Parathyroid adenoma (tissue), 2 donors: ENCODE data around the gene MED23.

Experiments used
- H2AFZ ChIP-seq: fragments of 300-600 bp; sonication (generic); one replicate; pipeline ENCODE4 v1.7.0; 2017; ENCODE audit warnings: antibody characterized with exemption, mild to moderate bottlenecking
- H3K27ac ChIP-seq: fragments of 300-600 bp; sonication (generic); one replicate; pipeline ENCODE4 v1.7.0; 2017
- H3K27me3 ChIP-seq: fragments of 300-600 bp; sonication (generic); one replicate; pipeline ENCODE4 v1.7.0; 2017; ENCODE audit warnings: low read length; ENCODE audit not compliant: control insufficient read depth, insufficient read depth
- H3K36me3 ChIP-seq: fragments of 300-600 bp; sonication (generic); one replicate; pipeline ENCODE4 v1.7.0; 2017; ENCODE audit warnings: low read length; ENCODE audit not compliant: control insufficient read depth, insufficient read depth
- H3K4me1 ChIP-seq: fragments of 300-600 bp; sonication (generic); one replicate; pipeline ENCODE4 v1.7.0; 2017; ENCODE audit warnings: control low read depth
- H3K4me2 ChIP-seq: fragments of 300-600 bp; sonication (generic); one replicate; pipeline ENCODE4 v1.7.0; 2017; ENCODE audit warnings: low read length
- H3K4me3 ChIP-seq: fragments of 300-600 bp; sonication (generic); one replicate; pipeline ENCODE4 v1.7.0; 2017; ENCODE audit warnings: low read depth, low read length
- H3K79me2 ChIP-seq: fragments of 300-600 bp; sonication (generic); one replicate; pipeline ENCODE4 v1.7.0; 2017; ENCODE audit warnings: control low read depth
- H3K9ac ChIP-seq: fragments of 300-600 bp; sonication (generic); one replicate; pipeline ENCODE4 v1.7.0; 2017; ENCODE audit warnings: mild to moderate bottlenecking
- H3K9me3 ChIP-seq: fragments of 300-600 bp; sonication (generic); one replicate; pipeline ENCODE4 v1.7.0; 2017; ENCODE audit warnings: low read length; ENCODE audit not compliant: control insufficient read depth
- TF ChIP-seq, protein P1 (sequence below): fragments of 300-600 bp; sonication (generic); IDR thresholded peaks from one replicate; pipeline ENCODE4 v1.7.0; 2017; ENCODE audit warnings: antibody characterized with exemption, mild to moderate bottlenecking
- donor health status: primary hyperparathyroidism.

Gene MED23

DNA sequence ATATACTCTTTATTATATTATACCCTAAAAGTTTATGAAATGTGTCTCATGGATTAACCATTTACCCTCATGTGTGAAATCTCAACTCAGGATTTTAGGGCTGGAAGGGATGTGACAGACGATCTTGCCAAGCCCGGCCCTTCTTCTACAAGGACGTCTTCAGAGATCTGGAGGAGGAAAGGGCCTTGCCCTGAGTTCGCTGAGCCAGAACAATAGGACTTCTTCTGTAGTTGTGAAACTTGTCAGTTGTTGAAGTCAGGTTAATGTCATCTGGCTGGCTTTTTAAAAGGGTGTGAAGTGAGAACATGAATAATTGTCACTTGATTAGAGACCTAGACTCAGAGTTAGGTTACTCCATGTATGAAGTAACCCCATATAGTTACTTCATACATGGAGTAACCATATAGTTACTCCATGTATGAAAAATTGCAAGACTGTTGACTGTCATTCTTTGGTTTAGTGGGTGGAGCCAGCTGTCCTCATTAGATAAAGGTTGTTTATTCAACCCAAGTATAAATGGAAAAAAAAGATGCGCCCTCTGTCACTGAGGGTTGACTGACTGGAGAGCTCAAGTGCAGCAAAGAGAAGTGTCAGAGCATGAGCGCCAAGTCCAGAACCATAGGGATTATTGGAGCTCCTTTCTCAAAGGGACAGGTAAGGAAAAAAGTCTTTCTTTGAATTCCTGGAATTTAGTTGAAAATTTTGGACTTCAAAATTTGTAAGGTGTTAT is 55.2 kb downstream of the MED23 start, which contains the start of gene ARG1:
Gene ARG1, plus strand, starts transcription at position 541 of the 730 bp plus-strand sequence. Its CDS starts 57 bp downstream, at position 598.
- Histone ChIP-seq H3K4me3 (no peak within 1 kb of the TSS), H3K27me3 (no peaks in the 10 kb centered on the region), H3K9ac (no peak within 1 kb of the TSS), H3K27ac (no peak within 1 kb of the TSS), H3K9me3 (no peaks in the 10 kb centered on the region), H3K4me2 (no peak within 1 kb of the TSS), H3K4me1 (no peaks in the 10 kb centered on the region), H3K79me2 (no peaks in the 10 kb centered on the region), H2AFZ (no peak within 1 kb of the TSS), H3K36me3 (no peaks in the 10 kb centered on the region)
- TF ChIP-seq, protein P1, sequence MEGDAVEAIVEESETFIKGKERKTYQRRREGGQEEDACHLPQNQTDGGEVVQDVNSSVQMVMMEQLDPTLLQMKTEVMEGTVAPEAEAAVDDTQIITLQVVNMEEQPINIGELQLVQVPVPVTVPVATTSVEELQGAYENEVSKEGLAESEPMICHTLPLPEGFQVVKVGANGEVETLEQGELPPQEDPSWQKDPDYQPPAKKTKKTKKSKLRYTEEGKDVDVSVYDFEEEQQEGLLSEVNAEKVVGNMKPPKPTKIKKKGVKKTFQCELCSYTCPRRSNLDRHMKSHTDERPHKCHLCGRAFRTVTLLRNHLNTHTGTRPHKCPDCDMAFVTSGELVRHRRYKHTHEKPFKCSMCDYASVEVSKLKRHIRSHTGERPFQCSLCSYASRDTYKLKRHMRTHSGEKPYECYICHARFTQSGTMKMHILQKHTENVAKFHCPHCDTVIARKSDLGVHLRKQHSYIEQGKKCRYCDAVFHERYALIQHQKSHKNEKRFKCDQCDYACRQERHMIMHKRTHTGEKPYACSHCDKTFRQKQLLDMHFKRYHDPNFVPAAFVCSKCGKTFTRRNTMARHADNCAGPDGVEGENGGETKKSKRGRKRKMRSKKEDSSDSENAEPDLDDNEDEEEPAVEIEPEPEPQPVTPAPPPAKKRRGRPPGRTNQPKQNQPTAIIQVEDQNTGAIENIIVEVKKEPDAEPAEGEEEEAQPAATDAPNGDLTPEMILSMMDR: no peak

GRCh38 chr6:131568726-131569125 is 59.3 kb downstream of the MED23 start:
- Histone ChIP-seq H3K27me3 (no peaks in the 10 kb centered on the region), H3K9me3 (no peaks in the 10 kb centered on the region), H3K4me3 (no peak overlapping the region), H3K36me3 (no peaks in the 10 kb centered on the region), H3K4me1 (no peaks in the 10 kb centered on the region), H3K79me2 (no peaks in the 10 kb centered on the region), H3K9ac (no peak overlapping the region), H3K4me2 (no peak overlapping the region), H2AFZ (no peak overlapping the region), H3K27ac (no peak overlapping the region)
- TF ChIP-seq, protein P1: no peak

- H3K36me3 ChIP-seq: no peaks in the 10 kb centered on the region
- no peaks in the 10 kb centered on the region for H3K27me3 ChIP-seq
- H3K9ac ChIP-seq: no peak overlapping the region
- H3K4me3 ChIP-seq: no peak overlapping the region
- no peak overlapping the region for H3K27ac ChIP-seq
- no peaks in the 10 kb centered on the region for H3K9me3 ChIP-seq
- H2AFZ ChIP-seq: no peak overlapping the region
- TF ChIP-seq, protein P1: no peak
- H3K4me1 ChIP-seq: no peaks in the 10 kb centered on the region
- H3K4me2 ChIP-seq: no peak overlapping the region
- H3K79me2 ChIP-seq: no peaks in the 10 kb centered on the region
These were observed 63.0 kb downstream of the MED23 start for GRCh38 chr6:131565056-131565455.

DNA sequence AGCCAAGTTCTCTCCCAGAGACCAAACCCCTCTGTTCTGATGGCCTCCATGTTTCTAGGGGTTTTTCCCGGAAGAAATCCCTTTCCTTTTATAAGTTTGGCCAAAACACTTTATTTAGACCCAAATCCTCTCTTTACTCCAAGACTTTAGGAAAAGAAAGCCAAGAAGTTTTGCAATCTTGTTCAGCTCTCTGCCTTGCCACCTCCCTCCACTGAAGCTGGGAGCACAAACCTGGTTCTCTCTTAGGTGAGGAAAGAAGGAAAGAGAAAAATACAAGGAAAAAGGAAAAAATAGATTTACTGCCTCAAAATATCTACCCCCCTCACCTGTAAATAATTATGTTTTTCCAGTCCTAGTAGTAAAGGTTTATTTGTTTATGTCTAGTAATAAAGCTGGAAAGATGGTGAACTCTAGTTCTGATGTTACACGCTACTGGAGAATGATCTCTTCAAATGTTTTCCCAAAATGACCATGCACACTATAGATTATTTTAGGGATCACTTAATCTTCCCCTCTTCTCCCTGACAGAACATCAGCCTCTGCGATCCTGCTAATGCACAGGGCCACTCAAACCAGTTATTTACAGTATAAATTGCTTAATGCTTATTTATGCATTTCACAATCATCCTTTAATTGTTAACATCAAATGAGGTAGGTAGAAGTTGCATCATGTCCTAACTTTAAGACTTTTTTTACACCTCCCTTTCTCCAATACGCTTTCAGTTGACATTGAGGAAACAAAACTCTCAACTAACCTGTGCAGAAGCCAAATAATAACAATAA is 65.9 kb downstream of the MED23 start:
- Histone ChIP-seq H3K9me3 (no peaks in the 10 kb centered on the region), H3K4me3 (no peak overlapping the region), H2AFZ (no peak overlapping the region), H3K4me1 (no peaks in the 10 kb centered on the region), H3K9ac (no peak overlapping the region), H3K27me3 (no peaks in the 10 kb centered on the region), H3K79me2 (no peaks in the 10 kb centered on the region), H3K36me3 (no peaks in the 10 kb centered on the region), H3K4me2 (no peak overlapping the region), H3K27ac (no peak overlapping the region)
- TF ChIP-seq, protein P1: no peak
